Uterus (tissue), 2 donors: ENCODE data around the gene MAPRE3.

Experiments used
- POLR2A ChIP-seq, 2 donors: fragments of 450-650 bp; IDR thresholded peaks; one replicate each; pipeline ENCODE4 v1.6.1; 2016; ENCODE audit warnings: antibody characterized with exemption in 2 of 2, mild to moderate bottlenecking in 1 of 2, moderate library complexity in 1 of 2
- TF ChIP-seq, protein P1 (sequence below), 4 experiments: fragments of 200-600 bp in 2 of 4; fragments of 450-650 bp in 2 of 4; sonication (generic) in 2 of 4; IDR thresholded peaks; one replicate each; pipeline ENCODE4 v1.5.1; 2016 to 2019; ENCODE audit warnings: antibody characterized with exemption in 4 of 4, mild to moderate bottlenecking in 2 of 4, moderate library complexity in 1 of 4

- no peak for TF ChIP-seq POLR2A (IDR thresholded peaks at IDR 0.05)
- TF ChIP-seq, protein P1, sequence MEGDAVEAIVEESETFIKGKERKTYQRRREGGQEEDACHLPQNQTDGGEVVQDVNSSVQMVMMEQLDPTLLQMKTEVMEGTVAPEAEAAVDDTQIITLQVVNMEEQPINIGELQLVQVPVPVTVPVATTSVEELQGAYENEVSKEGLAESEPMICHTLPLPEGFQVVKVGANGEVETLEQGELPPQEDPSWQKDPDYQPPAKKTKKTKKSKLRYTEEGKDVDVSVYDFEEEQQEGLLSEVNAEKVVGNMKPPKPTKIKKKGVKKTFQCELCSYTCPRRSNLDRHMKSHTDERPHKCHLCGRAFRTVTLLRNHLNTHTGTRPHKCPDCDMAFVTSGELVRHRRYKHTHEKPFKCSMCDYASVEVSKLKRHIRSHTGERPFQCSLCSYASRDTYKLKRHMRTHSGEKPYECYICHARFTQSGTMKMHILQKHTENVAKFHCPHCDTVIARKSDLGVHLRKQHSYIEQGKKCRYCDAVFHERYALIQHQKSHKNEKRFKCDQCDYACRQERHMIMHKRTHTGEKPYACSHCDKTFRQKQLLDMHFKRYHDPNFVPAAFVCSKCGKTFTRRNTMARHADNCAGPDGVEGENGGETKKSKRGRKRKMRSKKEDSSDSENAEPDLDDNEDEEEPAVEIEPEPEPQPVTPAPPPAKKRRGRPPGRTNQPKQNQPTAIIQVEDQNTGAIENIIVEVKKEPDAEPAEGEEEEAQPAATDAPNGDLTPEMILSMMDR (IDR thresholded peaks at IDR 0.05): no peak
Measured at GRCh38 chr2:26968001-26968400, 2.4 kb upstream of the MAPRE3 start.
